ENCODE measurements around the gene RBCK1. TPM values are rescaled to one million over a fixed set of nuclear protein-coding genes. Genes with fewer than 3 reads are reported as not detected.

The RBCK1 gene
- total RNA-seq, 2 experiments from 2014 or later: 122 to 130 TPM

- Mint-ChIP-seq H3K9me3 (no peaks in the 10 kb centered on the region), H3K4me3 (peak overlapping the region; percentile 42), H3K36me3 (ENCODE audit: low read depth) (peaks cover 74% of the 10 kb centered on the region), H3K27ac (peak overlapping the region; percentile 96), H3K4me1 (ENCODE audit: low read depth) (peaks cover 68% of the 10 kb centered on the region), H3K27me3 (no peaks in the 10 kb centered on the region)
- TF ChIP-seq, protein P1, sequence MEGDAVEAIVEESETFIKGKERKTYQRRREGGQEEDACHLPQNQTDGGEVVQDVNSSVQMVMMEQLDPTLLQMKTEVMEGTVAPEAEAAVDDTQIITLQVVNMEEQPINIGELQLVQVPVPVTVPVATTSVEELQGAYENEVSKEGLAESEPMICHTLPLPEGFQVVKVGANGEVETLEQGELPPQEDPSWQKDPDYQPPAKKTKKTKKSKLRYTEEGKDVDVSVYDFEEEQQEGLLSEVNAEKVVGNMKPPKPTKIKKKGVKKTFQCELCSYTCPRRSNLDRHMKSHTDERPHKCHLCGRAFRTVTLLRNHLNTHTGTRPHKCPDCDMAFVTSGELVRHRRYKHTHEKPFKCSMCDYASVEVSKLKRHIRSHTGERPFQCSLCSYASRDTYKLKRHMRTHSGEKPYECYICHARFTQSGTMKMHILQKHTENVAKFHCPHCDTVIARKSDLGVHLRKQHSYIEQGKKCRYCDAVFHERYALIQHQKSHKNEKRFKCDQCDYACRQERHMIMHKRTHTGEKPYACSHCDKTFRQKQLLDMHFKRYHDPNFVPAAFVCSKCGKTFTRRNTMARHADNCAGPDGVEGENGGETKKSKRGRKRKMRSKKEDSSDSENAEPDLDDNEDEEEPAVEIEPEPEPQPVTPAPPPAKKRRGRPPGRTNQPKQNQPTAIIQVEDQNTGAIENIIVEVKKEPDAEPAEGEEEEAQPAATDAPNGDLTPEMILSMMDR (IDR thresholded peaks at IDR 0.05): no peak
- DNase-seq: no peak
- ATAC-seq: no peak
- POLR2A ChIA-PET: interaction anchor here (0.6 to 1.5 kb wide), 6 partner anchors 10 to 81 kb away, joined by 3 to 5 read pairs (median 4); no protein-coding TSS in a partner anchor
- intact Hi-C loops (cut with micrococcal nuclease): no loop called here
- CTCF ChIA-PET: no interaction called here
These were observed 24.7 kb downstream of the RBCK1 start for GRCh38 chr20:432677-433299.

DNA sequence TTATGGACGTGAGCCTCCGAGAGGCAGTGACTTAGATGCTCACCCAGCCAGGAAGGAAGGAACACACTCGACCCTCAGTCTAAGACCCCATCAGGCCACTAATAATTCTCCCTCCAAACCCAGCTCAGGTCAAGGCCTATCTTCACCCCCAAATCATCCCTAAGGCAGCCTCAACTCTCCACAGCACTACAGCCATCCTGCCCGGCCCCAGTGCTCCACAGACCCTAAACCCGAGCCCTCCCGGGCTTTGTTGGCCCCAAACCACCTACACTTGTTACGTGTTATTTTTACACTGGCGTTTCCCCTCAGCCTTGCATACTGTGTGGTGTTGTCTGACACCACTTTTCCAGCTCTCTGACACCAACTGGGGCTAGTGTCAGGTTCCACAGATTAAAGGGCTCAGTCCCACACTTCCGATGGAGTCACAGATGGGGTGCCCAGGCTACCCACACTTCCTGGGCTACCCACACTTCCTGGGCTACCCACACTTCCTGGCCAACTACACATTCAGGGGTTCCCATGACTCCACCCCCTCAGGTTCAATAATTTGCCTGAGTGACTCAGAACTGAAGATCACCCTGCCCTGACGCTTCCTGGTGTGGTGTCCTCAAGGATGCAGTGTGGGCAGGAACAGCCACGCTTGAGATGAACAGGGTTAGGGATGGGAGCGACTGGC, 25.3 kb downstream of the RBCK1 start:
- Mint-ChIP-seq H3K27me3 (no peaks in the 10 kb centered on the region), H3K27ac (peak overlapping the region; percentile 96), H3K36me3 (ENCODE audit: low read depth) (peaks cover 75% of the 10 kb centered on the region), H3K4me3 (peak overlapping the region; percentile 42), H3K4me1 (ENCODE audit: low read depth) (peaks cover 75% of the 10 kb centered on the region), H3K9me3 (no peaks in the 10 kb centered on the region)
- CTCF ChIA-PET: no interaction called here
- TF ChIP-seq, protein P1 (IDR thresholded peaks at IDR 0.05): no peak
- peak; percentile 85 for ATAC-seq
- intact Hi-C loops (cut with micrococcal nuclease): no loop called here
- peak; percentile 85 for DNase-seq
- POLR2A ChIA-PET: interaction anchor here (1.1 to 1.5 kb wide), 5 partner anchors 9 to 60 kb away, joined by 3 to 5 read pairs (median 4); no protein-coding TSS in a partner anchor

- peak overlapping the region; percentile 96 for H3K27ac Mint-ChIP-seq
- ATAC-seq (no peak), DNase-seq (no peak)
- ChIA-PET CTCF (no interaction called here), POLR2A (interaction anchor here (1.1 kb wide), 1 partner anchor 52 kb away, joined by 3 read pairs; no protein-coding TSS in a partner anchor)
- intact Hi-C loops (cut with micrococcal nuclease): no loop called here
- peaks cover 83% of the 10 kb centered on the region for H3K4me1 Mint-ChIP-seq (ENCODE audit: low read depth)
- TF ChIP-seq, protein P1 (IDR thresholded peaks at IDR 0.05): no peak
- no peaks in the 10 kb centered on the region for H3K27me3 Mint-ChIP-seq
- peaks cover 81% of the 10 kb centered on the region for H3K36me3 Mint-ChIP-seq (ENCODE audit: low read depth)
- no peaks in the 10 kb centered on the region for H3K9me3 Mint-ChIP-seq
- H3K4me3 Mint-ChIP-seq: no peak overlapping the region
These were observed 26.1 kb downstream of the RBCK1 start for GRCh38 chr20:434221-434620.

DNA sequence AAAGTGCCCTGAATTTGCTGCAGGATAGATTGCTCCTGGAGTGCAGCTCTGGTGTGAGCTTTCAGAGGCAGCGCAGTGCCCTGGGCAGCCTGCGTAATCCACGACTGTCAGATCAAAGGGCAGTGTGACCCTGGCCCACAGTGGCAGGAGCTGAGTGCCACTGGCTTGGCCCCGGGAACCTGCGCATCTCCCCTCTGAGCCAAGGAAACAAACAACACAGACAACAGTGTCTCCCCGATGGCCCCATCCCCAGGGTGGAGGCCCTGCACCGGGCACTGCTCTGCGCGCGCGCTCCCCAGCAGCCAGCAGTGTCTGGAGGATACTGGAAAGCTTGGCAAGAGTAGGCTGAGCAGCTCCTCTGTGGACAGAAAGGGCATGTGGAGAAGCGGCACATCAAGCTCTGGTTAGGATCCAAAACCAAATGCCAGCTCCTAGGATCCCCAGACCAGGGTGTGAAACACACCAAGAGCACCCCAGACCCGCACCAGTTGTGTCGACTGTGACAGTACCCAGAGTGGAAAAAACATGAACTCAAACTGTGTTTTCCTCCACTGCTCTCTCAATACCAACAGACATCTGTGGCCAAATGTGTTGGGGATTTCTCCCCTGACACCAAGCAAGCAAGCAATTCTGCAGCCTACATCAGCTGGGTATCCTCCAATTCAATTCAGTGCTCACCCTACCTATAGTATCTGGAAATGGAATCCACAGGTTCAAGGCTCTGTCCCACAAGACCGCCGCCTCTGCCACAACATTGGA, 26.7 kb downstream of the RBCK1 start:
- ChIA-PET POLR2A (interaction anchor here (0.8 to 1.3 kb wide), 3 partner anchors 11 to 104 kb away, joined by 3 read pairs; no protein-coding TSS in a partner anchor), CTCF (no interaction called here)
- no peak overlapping the region for H3K4me3 Mint-ChIP-seq
- no peaks in the 10 kb centered on the region for H3K9me3 Mint-ChIP-seq
- no peak for ATAC-seq
- H3K36me3 Mint-ChIP-seq (ENCODE audit: low read depth): peaks cover 84% of the 10 kb centered on the region
- no peaks in the 10 kb centered on the region for H3K27me3 Mint-ChIP-seq
- TF ChIP-seq, protein P1 (IDR thresholded peaks at IDR 0.05): no peak
- H3K27ac Mint-ChIP-seq: peak overlapping the region; percentile 96
- DNase-seq: no peak
- H3K4me1 Mint-ChIP-seq (ENCODE audit: low read depth): peaks cover 89% of the 10 kb centered on the region
- intact Hi-C loops (cut with micrococcal nuclease): no loop called here

Measured in activated CD8-positive, alpha-beta T cell treated with anti-CD3 and anti-CD28 coated beads for 36 hours (primary cell).